Measurements from ENCODE around the gene TMEM156. TPM values are rescaled to one million over a fixed set of nuclear protein-coding genes. Genes with fewer than 3 reads are reported as not detected.
"Not testable (repeated sequence)": the region's sequence is repeated elsewhere in the genome, so short reads cannot be mapped to it uniquely, and the experiment has no call there.

Gene TMEM156
- total RNA-seq, 1 donor from 2014 or later, result not detected

- H3K4me3 Mint-ChIP-seq (ENCODE audit: low read depth), result no peak overlapping the region
- DNase-seq (ENCODE audit: low spot score, unreplicated experiment), result no peak
- H3K27me3 Mint-ChIP-seq, result no peaks in the 10 kb centered on the region
- no peak overlapping the region for H3K27ac Mint-ChIP-seq
- no peaks in the 10 kb centered on the region for H3K4me1 Mint-ChIP-seq (ENCODE audit: low read depth)
- H3K36me3 Mint-ChIP-seq (ENCODE audit: insufficient read depth), result no peaks in the 10 kb centered on the region
- H3K9me3 Mint-ChIP-seq (ENCODE audit: low read depth), result no peaks in the 10 kb centered on the region
- TF ChIP-seq, protein P1, sequence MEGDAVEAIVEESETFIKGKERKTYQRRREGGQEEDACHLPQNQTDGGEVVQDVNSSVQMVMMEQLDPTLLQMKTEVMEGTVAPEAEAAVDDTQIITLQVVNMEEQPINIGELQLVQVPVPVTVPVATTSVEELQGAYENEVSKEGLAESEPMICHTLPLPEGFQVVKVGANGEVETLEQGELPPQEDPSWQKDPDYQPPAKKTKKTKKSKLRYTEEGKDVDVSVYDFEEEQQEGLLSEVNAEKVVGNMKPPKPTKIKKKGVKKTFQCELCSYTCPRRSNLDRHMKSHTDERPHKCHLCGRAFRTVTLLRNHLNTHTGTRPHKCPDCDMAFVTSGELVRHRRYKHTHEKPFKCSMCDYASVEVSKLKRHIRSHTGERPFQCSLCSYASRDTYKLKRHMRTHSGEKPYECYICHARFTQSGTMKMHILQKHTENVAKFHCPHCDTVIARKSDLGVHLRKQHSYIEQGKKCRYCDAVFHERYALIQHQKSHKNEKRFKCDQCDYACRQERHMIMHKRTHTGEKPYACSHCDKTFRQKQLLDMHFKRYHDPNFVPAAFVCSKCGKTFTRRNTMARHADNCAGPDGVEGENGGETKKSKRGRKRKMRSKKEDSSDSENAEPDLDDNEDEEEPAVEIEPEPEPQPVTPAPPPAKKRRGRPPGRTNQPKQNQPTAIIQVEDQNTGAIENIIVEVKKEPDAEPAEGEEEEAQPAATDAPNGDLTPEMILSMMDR (IDR thresholded peaks at IDR 0.05; ENCODE audit: unreplicated experiment), result no peak
Measured at GRCh38 chr4:38967260-38968095, 64.7 kb downstream of the TMEM156 start.

DNA sequence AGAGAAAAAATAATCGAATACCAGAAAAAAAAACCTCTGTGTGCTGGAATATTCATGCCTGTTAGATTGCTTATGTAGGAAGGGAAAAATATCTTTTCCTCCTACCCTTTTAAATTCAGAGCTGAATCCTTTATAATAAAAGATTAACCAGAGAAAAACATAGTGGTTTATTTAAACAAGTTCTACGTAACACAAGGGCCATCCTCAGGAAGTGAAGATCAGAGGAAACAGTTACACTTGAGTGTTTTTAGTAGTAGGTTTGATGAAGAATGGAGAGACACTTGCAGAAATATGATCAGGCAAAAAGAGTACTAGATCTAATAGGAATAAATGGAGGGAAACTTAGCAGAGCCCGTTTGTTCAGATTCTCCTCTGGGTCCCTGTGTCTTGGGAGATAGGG is 66.3 kb downstream of the TMEM156 start:
- H3K9me3 Mint-ChIP-seq (ENCODE audit: low read depth), result peaks cover 8% of the 10 kb centered on the region
- H3K27ac Mint-ChIP-seq, result no peak overlapping the region
- no peaks in the 10 kb centered on the region for H3K27me3 Mint-ChIP-seq
- H3K4me3 Mint-ChIP-seq (ENCODE audit: low read depth), result no peak overlapping the region
- TF ChIP-seq, protein P1 (IDR thresholded peaks at IDR 0.05; ENCODE audit: unreplicated experiment), result no peak
- no peaks in the 10 kb centered on the region for H3K4me1 Mint-ChIP-seq (ENCODE audit: low read depth)
- no peaks in the 10 kb centered on the region for H3K36me3 Mint-ChIP-seq (ENCODE audit: insufficient read depth)
- DNase-seq (ENCODE audit: low spot score, unreplicated experiment), result no peak

DNA sequence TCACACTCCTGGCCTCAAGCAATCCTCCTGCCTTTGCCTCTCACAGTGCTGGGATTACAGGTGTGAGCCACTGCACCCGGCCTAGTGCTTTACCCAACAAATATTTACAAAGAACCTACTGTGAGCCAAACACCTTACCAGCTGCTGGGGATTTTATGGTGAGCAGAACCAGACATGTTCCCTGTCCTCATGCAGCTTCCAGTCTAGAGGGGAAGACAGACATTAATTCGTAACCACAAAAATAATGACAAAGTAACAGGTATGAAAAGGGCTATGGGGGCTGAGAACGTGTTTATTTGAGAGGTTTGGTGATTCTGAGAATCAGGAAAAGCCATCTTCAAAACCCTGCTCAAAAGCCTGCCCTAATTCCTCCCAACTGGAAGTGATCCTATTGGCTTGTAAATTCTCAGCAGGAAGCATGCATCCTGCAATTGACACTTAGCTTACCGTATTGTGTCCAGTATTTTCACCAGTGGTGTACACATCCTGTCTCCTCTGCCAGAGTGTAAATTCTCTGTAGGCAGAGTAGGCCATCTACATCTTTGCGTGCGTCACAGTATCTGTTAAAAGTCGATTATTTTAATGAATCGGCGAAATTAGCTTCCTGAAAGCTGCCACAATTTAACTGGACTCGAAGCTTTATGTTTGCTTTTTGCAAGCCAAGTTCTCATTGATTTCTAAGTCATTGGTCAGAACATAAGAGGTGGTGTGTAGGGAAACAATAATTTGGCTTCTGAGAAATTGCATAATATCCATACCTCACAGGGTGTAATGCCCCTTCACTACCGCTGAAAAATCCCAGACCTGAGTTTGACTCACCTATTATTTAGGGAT is 67.0 kb downstream of the TMEM156 start:
- no peaks in the 10 kb centered on the region for H3K27me3 Mint-ChIP-seq
- no peak overlapping the region for H3K4me3 Mint-ChIP-seq (ENCODE audit: low read depth)
- no peak overlapping the region for H3K27ac Mint-ChIP-seq
- peaks cover 8% of the 10 kb centered on the region for H3K9me3 Mint-ChIP-seq (ENCODE audit: low read depth)
- no peaks in the 10 kb centered on the region for H3K4me1 Mint-ChIP-seq (ENCODE audit: low read depth)
- DNase-seq (ENCODE audit: low spot score, unreplicated experiment), result no peak
- H3K36me3 Mint-ChIP-seq (ENCODE audit: insufficient read depth), result no peaks in the 10 kb centered on the region
- TF ChIP-seq, protein P1 (IDR thresholded peaks at IDR 0.05; ENCODE audit: unreplicated experiment), result no peak

DNA sequence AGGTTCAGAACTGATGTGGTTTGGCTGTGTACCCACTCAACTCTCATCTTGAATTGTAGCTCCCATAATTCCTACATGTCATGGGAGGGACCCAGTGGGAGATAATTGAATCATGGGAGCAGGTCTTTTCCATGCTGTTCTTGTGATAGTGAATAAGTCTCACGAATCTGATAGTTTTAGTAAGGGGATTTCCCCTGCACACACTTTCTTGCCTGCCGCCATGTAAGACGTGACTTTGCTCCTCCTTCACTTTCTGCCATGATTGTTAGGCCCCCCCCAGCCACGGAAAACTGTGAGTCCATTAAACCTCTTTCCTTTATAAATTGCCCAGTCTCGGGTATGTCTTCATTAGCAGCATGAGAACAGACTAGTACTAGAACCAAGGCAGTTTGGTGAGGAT is 73.0 kb downstream of the TMEM156 start:
- not testable (repeated sequence) for H3K36me3 Mint-ChIP-seq (ENCODE audit: insufficient read depth); H3K4me3 Mint-ChIP-seq (ENCODE audit: low read depth); H3K27me3 Mint-ChIP-seq; H3K27ac Mint-ChIP-seq; H3K4me1 Mint-ChIP-seq (ENCODE audit: low read depth); DNase-seq (ENCODE audit: low spot score, unreplicated experiment)
- peaks cover 13% of the 10 kb centered on the region for H3K9me3 Mint-ChIP-seq (ENCODE audit: low read depth)

GRCh38 chr4:38958453-38959190 is 73.6 kb downstream of the TMEM156 start:
- Mint-ChIP-seq H3K9me3 (ENCODE audit: low read depth) (peaks cover 13% of the 10 kb centered on the region), H3K36me3 (ENCODE audit: insufficient read depth) (no peaks in the 10 kb centered on the region), H3K4me1 (ENCODE audit: low read depth) (peaks cover 9% of the 10 kb centered on the region), H3K27me3 (peaks cover 2% of the 10 kb centered on the region), H3K27ac (no peak overlapping the region), H3K4me3 (ENCODE audit: low read depth) (no peak overlapping the region)
- TF ChIP-seq, protein P1 (IDR thresholded peaks at IDR 0.05; ENCODE audit: unreplicated experiment), result no peak
- no peak for DNase-seq (ENCODE audit: low spot score, unreplicated experiment)
